ENCODE measurements around the gene DCHS2. TPM values are rescaled to one million over a fixed set of nuclear protein-coding genes. Genes with fewer than 3 reads are reported as not detected.

The DCHS2 gene
- total and polyA plus RNA-seq, 2 of the 8 experiments (the other 6 are each of a cell fraction or from before 2014, with no cell fraction given) = 0.54 to 2.6 TPM

DNA sequence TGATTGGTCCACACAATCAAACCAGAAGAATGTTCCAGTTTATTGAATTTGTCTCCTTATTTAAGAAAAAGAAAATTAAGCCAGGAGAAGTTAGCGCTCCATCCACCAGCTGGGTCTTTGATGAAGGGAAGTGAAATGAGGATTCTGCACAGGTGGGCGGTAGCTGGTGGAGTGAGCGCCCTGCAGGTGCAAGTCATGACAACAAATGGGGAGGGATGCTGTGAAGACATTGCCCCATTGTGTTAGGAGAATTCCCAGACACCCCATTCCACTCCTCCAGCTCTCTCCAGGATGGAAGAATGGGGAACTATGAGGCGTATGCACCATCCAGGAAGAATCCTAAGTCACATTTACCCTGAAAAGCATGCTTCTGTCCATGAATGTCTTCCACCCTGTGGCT lies 35.7 kb upstream of the DCHS2 start:
- no peak overlapping the region for H3K18ac ChIP-seq (ENCODE audit: extremely low read depth, low read length)
- DNase-seq (ENCODE audit: low read depth in 1 of 2, low spot score in 2 of 2) = no peak
- no peak for TF ChIP-seq FOSL1 (IDR thresholded peaks at IDR 0.05; ENCODE audit: insufficient read depth, low read depth, low read length)
- no peak for TF ChIP-seq RBBP5 (IDR thresholded peaks at IDR 0.05; ENCODE audit: borderline replicate concordance, low read depth, low read length)
- no peak for TF ChIP-seq HDAC2 (IDR thresholded peaks at IDR 0.05; ENCODE audit: borderline replicate concordance in 1 of 2, low read depth in 2 of 2, low read length in 2 of 2)
- no peak for TF ChIP-seq RNF2 (IDR thresholded peaks at IDR 0.05; ENCODE audit: borderline replicate concordance, low read depth, low read length, missing control alignments, poor library complexity, severe bottlenecking)
- no peak for TF ChIP-seq CHD2 (IDR thresholded peaks at IDR 0.05; ENCODE audit: low read length)
- TF ChIP-seq POLR2AphosphoS5 (IDR thresholded peaks at IDR 0.05; ENCODE audit: low read depth, low read length) = no peak
- WGBS, 2 experiments (ENCODE audit: extremely low coverage in 1 of 2, insufficient coverage in 1 of 2, insufficient read length in 1 of 2, insufficient replicate concordance in 2 of 2, low coverage in 1 of 2, low lambda C conversion rate in 2 of 2, missing lambda C conversion rate in 1 of 2) = 84% methylated on average over 4 of the region's 4 CpGs; no CpG with 5 or more reads in 1 of the 2 experiments
- H3K14ac ChIP-seq (ENCODE audit: insufficient read length) = no peak overlapping the region
- H3K27me3 ChIP-seq (replicated peaks in 1 of 4; ENCODE audit: control insufficient read depth in 3 of 4, extremely low read depth in 1 of 4, insufficient read depth in 3 of 4, low read length in 3 of 4) = no peaks in the 10 kb centered on the region
- no peaks in the 10 kb centered on the region for H4K20me1 ChIP-seq (replicated peaks in 1 of 2; ENCODE audit: control insufficient read depth in 1 of 2, insufficient read depth in 2 of 2, low read length in 2 of 2)
- no peaks in the 10 kb centered on the region for H3K4me1 ChIP-seq (replicated peaks in 1 of 4; ENCODE audit: control insufficient read depth in 3 of 4, insufficient read depth in 4 of 4, low read length in 3 of 4)
- H3K36me3 ChIP-seq (ENCODE audit: control insufficient read depth in 2 of 4, insufficient read depth in 4 of 4, low read length in 3 of 4) = no peaks in the 10 kb centered on the region
- H3K9me3 ChIP-seq (ENCODE audit: insufficient read depth in 2 of 2, low read depth in 1 of 2, low read length in 1 of 2) = no peaks in the 10 kb centered on the region
- H3K23ac ChIP-seq (ENCODE audit: insufficient read length) = no peak overlapping the region
- H4K8ac ChIP-seq (ENCODE audit: extremely low read depth, insufficient read depth, low read length) = no peak overlapping the region
- no peak overlapping the region for H3K4me2 ChIP-seq (ENCODE audit: insufficient read depth in 1 of 2, low read depth in 2 of 2, low read length in 2 of 2)
- H3K79me2 ChIP-seq (ENCODE audit: control insufficient read depth in 1 of 2, insufficient read depth in 2 of 2, low read length in 2 of 2) = no peaks in the 10 kb centered on the region
- no peak overlapping the region for H3K9ac ChIP-seq (replicated peaks in 1 of 4; ENCODE audit: extremely low read depth in 1 of 4, low read depth in 3 of 4, low read length in 3 of 4)
- no peak overlapping the region for H2AFZ ChIP-seq (ENCODE audit: low read length)
- no peak overlapping the region for H2BK20ac ChIP-seq (ENCODE audit: low read length)
- no peak overlapping the region for H3K27ac ChIP-seq (ENCODE audit: low read depth, low read length)
- no peak overlapping the region for H2AK5ac ChIP-seq (ENCODE audit: low read depth, low read length)
- no peak overlapping the region for H2BK5ac ChIP-seq (ENCODE audit: low read depth, low read length)
- no peaks in the 10 kb centered on the region for H3K79me1 ChIP-seq (ENCODE audit: low read depth, low read length)
- no peak overlapping the region for H3K56ac ChIP-seq (replicated peaks; ENCODE audit: insufficient read length, low read depth, low read length)
- CTCF ChIA-PET (ENCODE audit: partially characterized antibody) = interaction anchor here (1.1 kb wide), 1 partner anchor 21 kb away, joined by 3 read pairs; no protein-coding TSS in a partner anchor
- no peak overlapping the region for H2BK120ac ChIP-seq (replicated peaks; ENCODE audit: low read depth, low read length)
- H2BK12ac ChIP-seq (ENCODE audit: low read depth, low read length) = no peak overlapping the region
- no peak overlapping the region for H3K4ac ChIP-seq (replicated peaks; ENCODE audit: insufficient read length, low read depth, low read length)
- no peaks in the 10 kb centered on the region for H3K23me2 ChIP-seq (ENCODE audit: low read depth, low read length)
- H4K91ac ChIP-seq (replicated peaks; ENCODE audit: insufficient read length, low read length) = no peak overlapping the region
- POLR2A ChIA-PET (ENCODE audit: partially characterized antibody) = no interaction called here
- H2BK15ac ChIP-seq (ENCODE audit: low read length) = no peak overlapping the region
- FAIRE-seq = no peak
- no peak overlapping the region for H4K5ac ChIP-seq (ENCODE audit: insufficient read length, low read depth, low read length)
- no peak overlapping the region for H3K4me3 ChIP-seq (ENCODE audit: extremely low read depth in 1 of 4, insufficient read depth in 2 of 4, low read depth in 3 of 4, low read length in 4 of 4)

Measured in H1 (cell line).